GM19351 (cell line): ENCODE results near the gene MYH14.

Experiments
- ATAC-seq: cut with Tn5 transposase; IDR thresholded peaks from one replicate; pipeline ENCODE4 v1.9.1; 2021; ENCODE audit warnings: mild to moderate bottlenecking, moderate library complexity; ENCODE audit not compliant: unreplicated experiment

Gene MYH14

DNA sequence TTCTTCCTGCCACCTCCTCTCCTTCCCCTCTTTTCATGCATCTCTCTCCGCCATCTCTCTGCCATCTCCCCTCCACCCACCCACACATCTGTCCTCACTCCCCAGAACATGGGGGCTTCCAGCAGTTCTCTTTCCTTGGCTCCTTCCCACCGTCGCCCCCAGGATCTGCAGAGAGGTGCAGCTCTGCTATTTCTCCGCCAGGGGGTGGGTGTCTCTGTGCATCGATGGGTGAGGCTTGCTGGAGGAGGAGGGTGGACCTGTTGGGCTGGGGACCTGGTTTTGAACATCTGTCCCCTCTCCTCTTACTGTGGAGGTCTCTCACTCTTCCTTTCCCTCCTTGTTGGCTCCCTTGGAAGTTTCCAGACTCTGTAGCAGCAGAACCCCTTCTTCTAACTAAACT is 51.7 kb downstream of the MYH14 start:
- ATAC-seq = no peak

GRCh38 chr19:50257141-50257540 is 53.7 kb downstream of the MYH14 start:
- ATAC-seq = no peak

- no peak for ATAC-seq
Observed at GRCh38 chr19:50258918-50259372, 55.5 kb downstream of the MYH14 start.

- ATAC-seq = no peak
Observed at GRCh38 chr19:50261446-50261970, 58.1 kb downstream of the MYH14 start.

DNA sequence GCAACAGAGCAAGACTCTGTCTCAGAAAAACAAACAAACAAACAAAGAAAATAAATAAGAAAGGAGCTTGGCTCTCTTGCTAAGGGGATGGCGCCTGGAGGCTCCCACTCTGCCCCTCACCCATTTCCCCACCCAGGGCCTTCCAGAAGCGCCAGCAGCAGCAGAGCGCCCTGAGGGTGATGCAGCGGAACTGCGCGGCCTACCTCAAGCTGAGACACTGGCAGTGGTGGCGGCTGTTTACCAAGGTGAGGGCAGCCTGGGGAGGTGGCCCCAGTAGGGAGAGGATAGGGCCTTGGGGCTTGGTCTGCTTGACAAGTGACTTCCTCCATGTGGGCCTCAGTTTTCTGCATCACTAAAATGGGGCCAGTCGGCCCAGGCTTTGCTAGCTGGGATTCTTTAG is 59.8 kb downstream of the MYH14 start:
- ATAC-seq = no peak

GRCh38 chr19:50264483-50265186 is 61.2 kb downstream of the MYH14 start:
- ATAC-seq = no peak

- ATAC-seq = no peak
Observed at GRCh38 chr19:50266041-50266440, 62.6 kb downstream of the MYH14 start.

DNA sequence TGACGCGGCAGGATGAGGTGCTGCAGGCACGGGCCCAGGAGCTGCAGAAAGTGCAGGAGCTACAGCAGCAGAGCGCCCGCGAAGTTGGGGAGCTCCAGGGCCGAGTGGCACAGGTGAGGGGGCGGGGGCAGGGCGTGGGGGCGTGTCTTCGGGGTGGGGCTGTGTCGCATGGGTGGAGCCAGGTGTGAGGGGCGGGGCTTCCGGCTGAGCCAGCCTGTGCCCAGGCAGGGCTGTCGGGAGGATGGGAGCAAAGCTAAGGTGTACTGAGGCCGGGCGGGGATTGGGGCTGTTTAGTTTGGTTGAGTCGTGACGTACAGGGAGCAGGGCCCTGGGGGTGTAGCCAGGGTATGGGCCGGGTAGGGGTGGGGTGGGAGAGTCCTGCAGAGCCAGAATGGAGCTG is 63.5 kb downstream of the MYH14 start:
- no peak for ATAC-seq

DNA sequence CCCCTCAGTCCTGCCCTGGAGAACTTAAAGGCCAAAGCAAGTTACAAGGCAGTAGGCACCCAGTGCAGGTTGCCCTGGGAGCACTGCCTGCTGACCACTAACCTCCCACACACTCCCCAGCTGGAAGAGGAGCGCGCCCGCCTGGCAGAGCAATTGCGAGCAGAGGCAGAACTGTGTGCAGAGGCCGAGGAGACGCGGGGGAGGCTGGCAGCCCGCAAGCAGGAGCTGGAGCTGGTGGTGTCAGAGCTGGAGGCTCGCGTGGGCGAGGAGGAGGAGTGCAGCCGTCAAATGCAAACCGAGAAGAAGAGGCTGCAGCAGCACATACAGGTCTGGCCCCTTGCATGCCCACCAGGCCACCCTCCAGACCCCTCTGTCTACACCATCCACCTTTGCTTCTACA is 64.6 kb downstream of the MYH14 start:
- no peak for ATAC-seq

GRCh38 chr19:50268501-50268900 is 65.1 kb downstream of the MYH14 start:
- no peak for ATAC-seq

DNA sequence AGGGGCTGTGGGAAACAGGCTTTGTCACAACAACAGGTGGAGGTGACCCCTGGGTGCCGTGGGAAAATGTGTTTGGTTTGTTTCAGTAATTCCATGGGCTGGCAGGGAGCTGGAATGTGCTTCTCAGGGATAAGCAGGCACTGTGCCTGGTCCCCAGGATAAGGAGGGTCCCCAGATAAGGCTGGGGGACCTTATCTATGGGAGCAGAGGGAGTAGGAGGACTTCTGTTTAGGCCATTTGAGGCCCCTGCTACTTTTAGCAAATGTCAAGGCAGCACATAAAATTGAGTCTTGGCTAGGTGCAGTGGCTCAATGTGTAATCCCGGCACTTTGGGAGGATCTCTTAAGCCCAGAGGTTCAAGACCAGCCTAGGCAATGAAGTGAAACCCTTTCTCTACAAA is 66.2 kb downstream of the MYH14 start:
- ATAC-seq = no peak

DNA sequence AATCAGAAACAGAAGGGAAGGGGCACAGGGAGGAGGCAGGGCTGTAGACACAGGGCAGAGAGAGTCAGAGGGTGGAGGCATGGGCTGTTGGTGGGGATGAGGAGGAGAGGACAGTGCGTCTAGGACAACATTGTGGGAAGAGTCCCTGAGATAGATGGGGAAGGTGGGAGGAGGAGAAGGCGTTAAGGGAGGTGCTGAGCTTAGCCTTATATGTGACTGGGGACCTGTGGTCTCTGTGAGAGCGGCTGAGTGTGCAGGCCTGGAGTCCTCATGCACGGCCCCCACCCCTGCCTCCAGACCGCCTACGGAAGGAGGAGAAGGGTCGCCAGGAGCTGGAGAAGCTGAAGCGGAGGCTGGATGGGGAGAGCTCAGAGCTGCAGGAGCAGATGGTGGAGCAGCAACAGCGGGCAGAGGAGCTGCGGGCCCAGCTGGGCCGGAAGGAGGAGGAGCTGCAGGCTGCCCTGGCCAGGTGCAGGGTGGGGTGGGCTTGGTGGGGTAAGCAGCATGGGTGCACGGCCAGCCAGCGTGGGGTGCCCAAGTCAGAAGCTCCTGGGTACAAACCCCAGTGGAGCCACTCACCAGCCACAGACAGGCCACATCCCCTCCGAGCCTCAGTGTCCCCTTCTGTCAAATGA is 69.0 kb downstream of the MYH14 start:
- ATAC-seq = no peak

DNA sequence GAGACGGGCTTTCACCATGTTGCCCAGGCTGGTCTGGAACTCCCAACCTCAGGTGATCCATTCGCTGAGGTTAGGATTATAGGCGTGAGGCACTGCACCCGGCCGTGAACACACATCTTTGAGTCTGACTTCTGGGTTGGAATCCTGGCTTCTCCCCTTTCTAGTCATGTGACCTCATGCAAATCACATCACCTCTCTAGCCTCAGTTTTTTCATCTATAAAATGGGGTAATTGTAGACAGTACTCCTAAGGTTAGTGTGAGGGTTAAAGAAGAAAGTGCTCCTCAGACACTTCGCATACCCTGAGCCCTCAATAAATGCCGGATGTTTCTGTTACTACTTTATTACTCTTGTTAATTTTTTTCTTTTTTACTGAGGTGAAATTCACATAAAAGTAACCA is 70.4 kb downstream of the MYH14 start:
- ATAC-seq = no peak

GRCh38 chr19:50275577-50276368 is 72.4 kb downstream of the MYH14 start:
- no peak for ATAC-seq

- ATAC-seq = no peak
Observed at GRCh38 chr19:50276370-50277063, 73.1 kb downstream of the MYH14 start.

DNA sequence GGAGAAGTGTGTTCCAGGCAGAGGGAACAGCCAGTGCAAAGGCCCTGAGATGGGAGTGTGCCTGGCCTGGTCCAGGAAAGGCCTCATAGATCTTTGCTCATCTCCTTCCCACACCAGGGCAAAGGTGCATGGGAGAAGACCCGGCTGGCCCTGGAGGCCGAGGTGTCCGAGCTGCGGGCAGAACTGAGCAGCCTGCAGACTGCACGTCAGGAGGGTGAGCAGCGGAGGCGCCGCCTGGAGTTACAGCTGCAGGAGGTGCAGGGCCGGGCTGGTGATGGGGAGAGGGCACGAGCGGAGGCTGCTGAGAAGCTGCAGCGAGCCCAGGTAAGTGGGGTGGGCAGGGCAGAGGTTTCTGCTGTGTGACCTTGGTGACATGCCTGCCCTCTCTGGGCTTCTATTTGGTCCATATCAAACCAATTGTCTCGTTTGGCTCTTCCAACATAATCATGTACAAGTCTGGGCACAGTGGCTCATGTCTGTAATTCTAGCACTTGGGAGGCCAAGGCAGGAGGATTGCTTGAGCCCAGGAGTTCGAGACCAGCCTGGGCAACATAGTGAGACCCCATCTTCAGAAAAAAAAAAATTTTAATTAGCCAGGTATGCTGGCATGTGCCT is 74.7 kb downstream of the MYH14 start:
- no peak for ATAC-seq

DNA sequence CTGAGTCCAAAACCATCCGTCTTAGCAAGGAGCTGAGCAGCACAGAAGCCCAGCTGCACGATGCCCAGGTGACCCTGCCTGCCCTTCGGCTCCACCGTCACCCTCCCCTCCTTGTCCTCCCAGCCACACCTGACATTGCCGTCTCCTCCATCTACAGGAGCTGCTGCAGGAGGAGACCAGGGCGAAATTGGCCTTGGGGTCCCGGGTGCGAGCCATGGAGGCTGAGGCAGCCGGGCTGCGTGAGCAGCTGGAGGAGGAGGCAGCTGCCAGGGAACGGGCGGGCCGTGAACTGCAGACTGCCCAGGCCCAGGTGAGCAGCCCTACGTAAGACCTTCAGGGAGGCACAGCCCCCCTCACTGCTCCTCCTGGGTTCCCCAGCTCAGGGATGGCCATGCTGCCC is 76.7 kb downstream of the MYH14 start:
- no peak for ATAC-seq

DNA sequence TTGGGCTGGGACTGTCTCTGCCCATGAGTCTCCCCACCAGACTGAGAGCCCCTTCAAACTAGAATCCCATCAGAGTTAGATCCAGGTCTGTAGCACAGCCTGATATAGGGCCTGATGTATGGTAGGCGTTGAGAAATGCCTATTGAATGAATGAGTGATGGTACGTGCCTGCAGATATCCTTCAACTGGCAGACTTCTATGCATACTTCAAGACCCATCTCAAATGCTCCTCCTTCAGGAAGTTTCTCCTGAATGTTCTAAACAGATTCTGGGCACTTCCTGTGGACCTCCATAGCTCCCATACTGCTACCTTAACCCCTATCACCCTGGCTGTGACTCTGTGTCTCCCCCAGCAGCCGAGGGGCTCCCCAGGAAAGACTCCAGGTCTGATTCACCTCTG is 77.6 kb downstream of the MYH14 start:
- no peak for ATAC-seq

DNA sequence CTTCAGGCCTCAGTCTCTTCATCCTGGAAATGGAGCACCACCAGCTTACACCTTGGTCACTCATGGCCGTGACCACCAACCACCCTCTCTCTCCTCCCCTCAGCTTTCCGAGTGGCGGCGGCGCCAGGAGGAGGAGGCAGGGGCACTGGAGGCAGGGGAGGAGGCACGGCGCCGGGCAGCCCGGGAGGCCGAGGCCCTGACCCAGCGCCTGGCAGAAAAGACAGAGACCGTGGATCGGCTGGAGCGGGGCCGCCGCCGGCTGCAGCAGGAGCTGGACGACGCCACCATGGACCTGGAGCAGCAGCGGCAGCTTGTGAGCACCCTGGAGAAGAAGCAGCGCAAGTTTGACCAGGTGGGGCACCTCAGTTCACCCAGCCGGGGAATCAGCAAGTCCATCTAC is 78.1 kb downstream of the MYH14 start:
- no peak for ATAC-seq

GRCh38 chr19:50285833-50286232 is 82.4 kb downstream of the MYH14 start:
- ATAC-seq = no peak

DNA sequence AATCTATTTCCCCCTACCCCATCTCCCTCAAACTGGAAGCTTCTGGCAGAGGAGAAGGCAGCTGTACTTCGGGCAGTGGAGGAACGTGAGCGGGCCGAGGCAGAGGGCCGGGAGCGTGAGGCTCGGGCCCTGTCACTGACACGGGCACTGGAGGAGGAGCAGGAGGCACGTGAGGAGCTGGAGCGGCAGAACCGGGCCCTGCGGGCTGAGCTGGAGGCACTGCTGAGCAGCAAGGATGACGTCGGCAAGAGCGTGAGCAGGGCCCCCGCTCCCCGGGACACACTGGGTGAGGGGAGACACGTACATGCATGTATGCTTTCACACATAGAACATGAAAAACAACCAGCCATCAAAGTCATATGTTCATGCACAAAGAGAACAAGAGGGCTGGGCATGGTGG is 83.0 kb downstream of the MYH14 start:
- no peak for ATAC-seq
